Fibroblast of lung (primary cell): ENCODE measurements around the gene LDB1.

Experiments
- CTCF ChIP-seq, 2 donors: IDR thresholded peaks in 1 of 2; conservative IDR thresholded peaks in 1 of 2; 1 replicate in 1 of 2; 2 replicates in 1 of 2; pipeline ENCODE4 v1.5.1; 2011 to 2012; ENCODE audit warnings: low read length in 2 of 2, control low read depth in 1 of 2, inconsistent platforms in 1 of 2, low read depth in 1 of 2, mild to moderate bottlenecking in 1 of 2
- EZH2 ChIP-seq: IDR thresholded peaks from 2 replicates; pipeline ENCODE4 v1.5.1; 2012; ENCODE audit warnings: low read length, control low read depth, mild to moderate bottlenecking; ENCODE audit errors: missing control alignments

- peak; percentile 94 to 98 for TF ChIP-seq CTCF (conservative IDR thresholded peaks at IDR 0.05 in 1 of 2, IDR thresholded peaks at IDR 0.05 in 1 of 2; ENCODE audit: low read depth in 1 of 2, low read length in 2 of 2)
- no peak for TF ChIP-seq EZH2
These were observed 47.3 kb downstream of the LDB1 start for GRCh38 chr10:102072673-102073527.
